HEK293 (cell line): ENCODE data around the gene IL2RA.

Source experiments
- CTCF ChIA-PET: fragments of 350-600 bp; formaldehyde crosslinking; extraction: SDS; loops from one replicate; lab custom pipeline; 2021; ENCODE audit warnings: antibody characterized with exemption; lab: Yijun Ruan, JAX
- POLR2A ChIA-PET: fragments of 300-600 bp; formaldehyde crosslinking; extraction: SDS; loops from one replicate; lab custom pipeline; 2020; ENCODE audit warnings: antibody characterized with exemption, inconsistent platforms; lab: Yijun Ruan, JAX
- H3K27ac ChIP-seq: fragments of 200-500 bp; sonication (Bioruptor generic); 2 replicates; pipeline ENCODE4 v1.5.1; 2014; ENCODE audit warnings: low read depth, low read length, control low read depth, inconsistent platforms; ENCODE audit errors: extremely low read depth
- H3K36me3 ChIP-seq, 2 experiments: fragments of 200-500 bp in 1 of 2; sonication (Bioruptor generic) in 1 of 2; 1 replicate in 1 of 2; 2 replicates in 1 of 2; pipeline ENCODE4 v1.5.1; 2014 to 2017; ENCODE audit warnings: inconsistent platforms in 2 of 2, low read length in 2 of 2; ENCODE audit not compliant: control insufficient read depth in 2 of 2, insufficient read depth in 1 of 2
- H3K4me1 ChIP-seq: fragments of 200-500 bp; sonication (Bioruptor generic); 2 replicates; pipeline ENCODE4 v1.5.1; 2014; ENCODE audit warnings: mild to moderate bottlenecking, low read length, inconsistent platforms; ENCODE audit not compliant: control insufficient read depth, insufficient read depth
- H3K4me3 ChIP-seq: 2 replicates; pipeline ENCODE4 v1.5.1; 2011; ENCODE audit warnings: low read depth, mild to moderate bottlenecking, control low read depth, low read length, moderate library complexity
- H3K9me3 ChIP-seq: fragments of 200-500 bp; sonication (Bioruptor generic); 2 replicates; pipeline ENCODE4 v1.5.1; 2014; ENCODE audit warnings: low read depth, low read length, inconsistent platforms; ENCODE audit not compliant: control insufficient read depth, insufficient read depth
- EGR2 ChIP-seq: fragments of 450-650 bp; formaldehyde crosslinking; IDR thresholded peaks from 2 replicates; pipeline ENCODE4 v1.5.1; 2016; ENCODE audit warnings: low read depth, missing biosample characterization, missing genetic modification characterization
- HOXA7 ChIP-seq: sonication (generic); formaldehyde crosslinking; IDR thresholded peaks from 2 replicates; pipeline ENCODE4 v1.8.1; 2022; ENCODE audit warnings: missing genetic modification reagents, borderline replicate concordance
- HOXD13 ChIP-seq: sonication (generic); formaldehyde crosslinking; IDR thresholded peaks from 2 replicates; pipeline ENCODE4 v1.8.0; 2022; ENCODE audit warnings: missing genetic modification reagents, borderline replicate concordance
- KLF1 ChIP-seq: fragments of 450-650 bp; formaldehyde crosslinking; IDR thresholded peaks from 2 replicates; pipeline ENCODE4 v1.5.1; 2016; ENCODE audit warnings: missing biosample characterization, missing genetic modification characterization
- KLF9 ChIP-seq: fragments of 450-650 bp; formaldehyde crosslinking; IDR thresholded peaks from 2 replicates; pipeline ENCODE4 v1.5.1; 2016; ENCODE audit warnings: missing biosample characterization, missing genetic modification characterization, low read depth
- OVOL3 ChIP-seq: fragments of 450-650 bp; formaldehyde crosslinking; IDR thresholded peaks from 2 replicates; pipeline ENCODE4 v1.5.1; 2016; ENCODE audit warnings: missing biosample characterization, missing genetic modification characterization
- SCRT2 ChIP-seq: fragments of 450-650 bp; formaldehyde crosslinking; IDR thresholded peaks from 2 replicates; pipeline ENCODE4 v1.5.1; 2016; ENCODE audit warnings: missing biosample characterization, missing genetic modification characterization
- TCF7L2 ChIP-seq: IDR thresholded peaks from 2 replicates; pipeline ENCODE4 v1.6.1; 2011; ENCODE audit warnings: low read depth, mild to moderate bottlenecking, inconsistent platforms, low read length, moderate library complexity, borderline replicate concordance
- ZBTB20 ChIP-seq: fragments of 450-650 bp; formaldehyde crosslinking; IDR thresholded peaks from 2 replicates; pipeline ENCODE4 v1.5.1; 2016; ENCODE audit warnings: missing biosample characterization, missing genetic modification characterization
- ZFP41 ChIP-seq: fragments of 450-650 bp; formaldehyde crosslinking; IDR thresholded peaks from 2 replicates; pipeline ENCODE4 v1.5.1; 2016; ENCODE audit warnings: missing biosample characterization, missing genetic modification characterization, borderline replicate concordance
- ZNF10 ChIP-seq: fragments of 450-650 bp; formaldehyde crosslinking; IDR thresholded peaks from 2 replicates; pipeline ENCODE4 v1.5.1; 2017; ENCODE audit warnings: missing biosample characterization, missing genetic modification characterization
- ZNF114 ChIP-seq: fragments of 450-650 bp; formaldehyde crosslinking; IDR thresholded peaks from 2 replicates; pipeline ENCODE4 v1.5.0; 2017; ENCODE audit warnings: missing biosample characterization, missing genetic modification characterization
- ZNF404 ChIP-seq: fragments of 450-650 bp; formaldehyde crosslinking; IDR thresholded peaks from 2 replicates; pipeline ENCODE4 v1.5.1; 2017; ENCODE audit warnings: missing biosample characterization, missing genetic modification characterization
- ZNF510 ChIP-seq: fragments of 450-650 bp; formaldehyde crosslinking; IDR thresholded peaks from 2 replicates; pipeline ENCODE4 v1.5.1; 2018; ENCODE audit warnings: mild to moderate bottlenecking, missing genetic modification characterization, missing biosample characterization; ENCODE audit not compliant: insufficient replicate concordance
- ZNF548 ChIP-seq: fragments of 450-650 bp; formaldehyde crosslinking; IDR thresholded peaks from 2 replicates; pipeline ENCODE4 v1.5.1; 2016; ENCODE audit warnings: missing biosample characterization, missing genetic modification characterization
- ZNF664 ChIP-seq: fragments of 450-650 bp; formaldehyde crosslinking; IDR thresholded peaks from 2 replicates; pipeline ENCODE4 v1.5.1; 2016; ENCODE audit warnings: missing biosample characterization, missing genetic modification characterization
- ZNF830 ChIP-seq: fragments of 450-650 bp; IDR thresholded peaks from 2 replicates; pipeline ENCODE4 v1.5.0; 2018; ENCODE audit warnings: missing biosample characterization, missing genetic modification characterization, low read depth, mild to moderate bottlenecking, moderate library complexity
- ZSCAN23 ChIP-seq: fragments of 450-650 bp; formaldehyde crosslinking; IDR thresholded peaks from 2 replicates; pipeline ENCODE4 v1.5.1; 2016; ENCODE audit warnings: missing biosample characterization, missing genetic modification characterization
- TF ChIP-seq, protein P1 (sequence below): IDR thresholded peaks from 2 replicates; pipeline ENCODE4 v1.6.1; 2011; ENCODE audit warnings: mild to moderate bottlenecking, low read depth, low read length, borderline replicate concordance
- TF ChIP-seq, protein P2 (sequence below): fragments of 450-650 bp; IDR thresholded peaks from 2 replicates; pipeline ENCODE4 v1.5.1; 2018; ENCODE audit warnings: missing biosample characterization, missing genetic modification characterization
- TF ChIP-seq, protein P3 (sequence below): fragments of 450-650 bp; formaldehyde crosslinking; IDR thresholded peaks from 2 replicates; pipeline ENCODE4 v1.5.1; 2016; ENCODE audit warnings: missing biosample characterization, missing genetic modification characterization
- TF ChIP-seq, protein P4 (sequence below): fragments of 450-650 bp; formaldehyde crosslinking; IDR thresholded peaks from 2 replicates; pipeline ENCODE4 v1.5.1; 2016; ENCODE audit warnings: missing biosample characterization, missing genetic modification characterization, borderline replicate concordance
- TF ChIP-seq, protein P5 (sequence below): fragments of 450-650 bp; formaldehyde crosslinking; optimal IDR thresholded peaks from 2 replicates; pipeline ENCODE3; 2016; ENCODE audit warnings: missing biosample characterization, mild to moderate bottlenecking, missing genetic modification characterization

The IL2RA gene

DNA sequence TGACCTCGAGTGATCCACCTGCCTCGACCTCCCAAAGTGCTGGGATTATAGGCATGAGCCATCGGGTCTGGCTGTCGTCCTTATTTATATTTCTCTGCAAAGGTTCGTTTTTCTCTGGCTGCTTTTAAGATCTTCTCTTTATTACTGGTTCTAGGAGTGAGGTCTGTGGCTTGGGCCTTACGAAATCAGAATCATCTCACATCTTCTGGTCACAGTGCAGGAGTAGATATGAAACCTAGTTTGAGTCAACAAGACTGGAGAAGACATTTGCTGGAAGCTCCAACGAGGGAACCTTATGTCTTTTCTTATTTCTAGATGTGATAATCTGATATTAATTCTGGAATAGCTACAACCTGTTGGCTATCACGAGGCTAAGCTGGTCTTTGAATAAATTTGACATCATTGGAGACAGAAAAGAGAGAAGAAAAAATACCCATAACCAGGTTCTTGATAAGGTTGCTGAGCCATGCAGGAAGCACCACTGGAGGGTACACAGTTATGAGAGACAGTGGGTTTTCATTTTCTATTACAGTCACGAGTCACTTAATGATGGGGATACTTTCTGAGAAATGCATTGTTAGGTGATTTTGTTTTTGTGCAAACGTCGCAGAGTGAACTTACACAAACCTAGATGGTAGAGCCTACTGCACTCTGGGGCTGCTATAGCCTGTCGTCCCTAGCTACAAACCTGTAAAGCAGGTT, 59.2 kb downstream of the IL2RA start:
- Histone ChIP-seq H3K4me3 (no peak overlapping the region), H3K27ac (no peak overlapping the region), H3K9me3 (no peaks in the 10 kb centered on the region), H3K36me3 (no peaks in the 10 kb centered on the region), H3K4me1 (no peaks in the 10 kb centered on the region)
- POLR2A ChIA-PET = no interaction called here
- CTCF ChIA-PET = no interaction called here
- no peak for TF ChIP-seq ZBTB20 (tag by site-specific recombination)
- TF ChIP-seq ZNF548 (tag by site-specific recombination) = no peak
- TF ChIP-seq KLF1 (tag by site-specific recombination) = no peak
- TF ChIP-seq ZNF404 = no peak
- TF ChIP-seq, protein P1, sequence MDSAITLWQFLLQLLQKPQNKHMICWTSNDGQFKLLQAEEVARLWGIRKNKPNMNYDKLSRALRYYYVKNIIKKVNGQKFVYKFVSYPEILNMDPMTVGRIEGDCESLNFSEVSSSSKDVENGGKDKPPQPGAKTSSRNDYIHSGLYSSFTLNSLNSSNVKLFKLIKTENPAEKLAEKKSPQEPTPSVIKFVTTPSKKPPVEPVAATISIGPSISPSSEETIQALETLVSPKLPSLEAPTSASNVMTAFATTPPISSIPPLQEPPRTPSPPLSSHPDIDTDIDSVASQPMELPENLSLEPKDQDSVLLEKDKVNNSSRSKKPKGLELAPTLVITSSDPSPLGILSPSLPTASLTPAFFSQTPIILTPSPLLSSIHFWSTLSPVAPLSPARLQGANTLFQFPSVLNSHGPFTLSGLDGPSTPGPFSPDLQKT = no peak
- no peak for TF ChIP-seq ZNF510 (tag by site-specific recombination)
- no peak for TF ChIP-seq ZSCAN23 (tag by site-specific recombination)
- TF ChIP-seq, protein P2, sequence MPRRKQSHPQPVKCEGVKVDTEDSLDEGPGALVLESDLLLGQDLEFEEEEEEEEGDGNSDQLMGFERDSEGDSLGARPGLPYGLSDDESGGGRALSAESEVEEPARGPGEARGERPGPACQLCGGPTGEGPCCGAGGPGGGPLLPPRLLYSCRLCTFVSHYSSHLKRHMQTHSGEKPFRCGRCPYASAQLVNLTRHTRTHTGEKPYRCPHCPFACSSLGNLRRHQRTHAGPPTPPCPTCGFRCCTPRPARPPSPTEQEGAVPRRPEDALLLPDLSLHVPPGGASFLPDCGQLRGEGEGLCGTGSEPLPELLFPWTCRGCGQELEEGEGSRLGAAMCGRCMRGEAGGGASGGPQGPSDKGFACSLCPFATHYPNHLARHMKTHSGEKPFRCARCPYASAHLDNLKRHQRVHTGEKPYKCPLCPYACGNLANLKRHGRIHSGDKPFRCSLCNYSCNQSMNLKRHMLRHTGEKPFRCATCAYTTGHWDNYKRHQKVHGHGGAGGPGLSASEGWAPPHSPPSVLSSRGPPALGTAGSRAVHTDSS (tag by site-specific recombination) = no peak
- TF ChIP-seq EGR2 (tag by site-specific recombination) = no peak
- TF ChIP-seq HOXA7 (CRISPR knock-in tag) = no peak
- TF ChIP-seq HOXD13 = no peak
- no peak for TF ChIP-seq ZNF664
- TF ChIP-seq ZNF830 = no peak
- TF ChIP-seq, all 188 proteins: peak for 0

DNA sequence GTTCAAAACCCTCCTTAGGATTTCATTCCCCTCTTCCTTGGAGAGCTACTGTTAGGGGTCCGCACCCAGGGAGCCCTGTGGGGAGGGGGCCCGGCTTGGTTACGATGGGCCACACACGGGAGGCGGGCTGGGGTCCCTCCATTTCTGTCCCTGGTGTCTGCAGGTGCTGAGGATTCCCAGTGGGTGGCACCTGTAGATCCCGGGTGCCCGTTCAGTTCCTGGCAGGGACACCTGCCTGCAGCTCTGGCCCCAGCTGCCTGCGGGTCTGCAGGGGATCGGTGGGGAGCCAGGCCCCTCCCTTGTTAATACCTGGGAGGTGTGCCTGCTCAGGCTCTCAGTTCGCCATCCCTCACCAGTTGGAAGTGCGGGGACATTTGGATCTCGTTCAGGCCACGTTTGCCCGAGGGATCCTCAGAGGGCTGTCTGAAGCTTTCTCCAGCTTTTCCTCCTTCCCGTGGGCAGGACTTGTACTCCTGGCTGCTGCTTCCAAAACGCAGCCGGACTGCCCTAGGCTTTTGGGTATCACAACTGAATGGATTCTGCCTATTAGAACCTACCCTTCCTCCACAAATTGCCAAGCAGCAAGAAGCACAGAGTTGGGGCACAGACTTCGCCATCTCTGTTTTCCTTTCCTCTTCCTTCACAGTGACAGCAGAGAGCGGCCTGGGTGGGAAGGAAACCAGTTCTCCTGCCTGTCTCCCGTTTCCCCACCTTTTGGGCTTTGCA, 62.6 kb downstream of the IL2RA start:
- no peaks in the 10 kb centered on the region for H3K36me3 ChIP-seq
- POLR2A ChIA-PET = no interaction called here
- H3K4me1 ChIP-seq = no peaks in the 10 kb centered on the region
- H3K9me3 ChIP-seq = no peaks in the 10 kb centered on the region
- no peak overlapping the region for H3K27ac ChIP-seq
- CTCF ChIA-PET = interaction anchor here (1.6 kb wide), 1 partner anchor 14 kb away, joined by 4 read pairs; no protein-coding TSS in a partner anchor
- no peak overlapping the region for H3K4me3 ChIP-seq
- TF ChIP-seq, protein P3, sequence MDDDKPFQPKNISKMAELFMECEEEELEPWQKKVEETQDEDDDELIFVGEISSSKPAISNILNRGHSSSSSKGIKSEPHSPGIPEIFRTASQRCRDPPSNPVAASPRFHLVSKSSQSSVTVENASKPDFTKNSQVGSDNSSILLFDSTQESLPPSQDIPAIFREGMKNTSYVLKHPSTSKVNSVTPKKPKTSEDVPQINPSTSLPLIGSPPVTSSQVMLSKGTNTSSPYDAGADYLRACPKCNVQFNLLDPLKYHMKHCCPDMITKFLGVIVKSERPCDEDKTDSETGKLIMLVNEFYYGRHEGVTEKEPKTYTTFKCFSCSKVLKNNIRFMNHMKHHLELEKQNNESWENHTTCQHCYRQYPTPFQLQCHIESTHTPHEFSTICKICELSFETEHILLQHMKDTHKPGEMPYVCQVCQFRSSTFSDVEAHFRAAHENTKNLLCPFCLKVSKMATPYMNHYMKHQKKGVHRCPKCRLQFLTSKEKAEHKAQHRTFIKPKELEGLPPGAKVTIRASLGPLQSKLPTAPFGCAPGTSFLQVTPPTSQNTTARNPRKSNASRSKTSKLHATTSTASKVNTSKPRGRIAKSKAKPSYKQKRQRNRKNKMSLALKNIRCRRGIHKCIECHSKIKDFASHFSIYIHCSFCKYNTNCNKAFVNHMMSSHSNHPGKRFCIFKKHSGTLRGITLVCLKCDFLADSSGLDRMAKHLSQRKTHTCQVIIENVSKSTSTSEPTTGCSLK (tag by site-specific recombination) = no peak
- 0 out of 2 replicates have a peak, but pooled peaks have one; percentile 20 for TF ChIP-seq SCRT2 (tag by site-specific recombination)

DNA sequence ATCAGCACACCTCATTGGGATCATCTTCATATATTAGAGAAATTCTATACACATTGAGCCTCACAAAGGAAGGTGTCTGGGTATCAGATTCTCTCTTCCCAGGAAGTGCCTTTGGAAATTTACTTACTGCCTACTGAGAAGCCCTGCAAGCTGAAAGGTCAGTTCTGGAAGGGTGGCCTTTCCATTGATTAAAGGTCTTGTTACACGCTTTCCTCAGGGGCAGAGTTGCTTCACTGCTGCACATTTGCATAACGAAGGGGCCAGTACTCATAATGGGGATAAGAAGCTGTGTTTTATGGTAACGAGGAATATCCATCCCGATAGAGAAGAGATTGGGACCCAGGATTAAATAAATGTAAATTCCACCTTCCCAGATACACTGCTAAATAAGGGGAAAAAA, 65.5 kb downstream of the IL2RA start:
- ChIA-PET POLR2A (no interaction called here), CTCF (no interaction called here)

More for the DNA sequence above, 65.5 kb downstream of the IL2RA start:
- no peaks in the 10 kb centered on the region for H3K4me1 ChIP-seq
- no peak for TF ChIP-seq OVOL3 (tag by site-specific recombination)
- TF ChIP-seq, protein P4, sequence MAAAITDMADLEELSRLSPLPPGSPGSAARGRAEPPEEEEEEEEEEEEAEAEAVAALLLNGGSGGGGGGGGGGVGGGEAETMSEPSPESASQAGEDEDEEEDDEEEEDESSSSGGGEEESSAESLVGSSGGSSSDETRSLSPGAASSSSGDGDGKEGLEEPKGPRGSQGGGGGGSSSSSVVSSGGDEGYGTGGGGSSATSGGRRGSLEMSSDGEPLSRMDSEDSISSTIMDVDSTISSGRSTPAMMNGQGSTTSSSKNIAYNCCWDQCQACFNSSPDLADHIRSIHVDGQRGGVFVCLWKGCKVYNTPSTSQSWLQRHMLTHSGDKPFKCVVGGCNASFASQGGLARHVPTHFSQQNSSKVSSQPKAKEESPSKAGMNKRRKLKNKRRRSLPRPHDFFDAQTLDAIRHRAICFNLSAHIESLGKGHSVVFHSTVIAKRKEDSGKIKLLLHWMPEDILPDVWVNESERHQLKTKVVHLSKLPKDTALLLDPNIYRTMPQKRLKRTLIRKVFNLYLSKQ (tag by site-specific recombination) = no peak
- TF ChIP-seq TCF7L2 = no peak
- TF ChIP-seq ZNF548 (tag by site-specific recombination) = no peak
- TF ChIP-seq, protein P5, sequence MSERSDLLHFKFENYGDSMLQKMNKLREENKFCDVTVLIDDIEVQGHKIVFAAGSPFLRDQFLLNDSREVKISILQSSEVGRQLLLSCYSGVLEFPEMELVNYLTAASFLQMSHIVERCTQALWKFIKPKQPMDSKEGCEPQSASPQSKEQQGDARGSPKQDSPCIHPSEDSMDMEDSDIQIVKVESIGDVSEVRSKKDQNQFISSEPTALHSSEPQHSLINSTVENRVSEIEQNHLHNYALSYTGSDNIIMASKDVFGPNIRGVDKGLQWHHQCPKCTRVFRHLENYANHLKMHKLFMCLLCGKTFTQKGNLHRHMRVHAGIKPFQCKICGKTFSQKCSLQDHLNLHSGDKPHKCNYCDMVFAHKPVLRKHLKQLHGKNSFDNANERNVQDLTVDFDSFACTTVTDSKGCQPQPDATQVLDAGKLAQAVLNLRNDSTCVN (tag by site-specific recombination) = no peak
- no peak for TF ChIP-seq ZNF10 (tag by site-specific recombination)
- TF ChIP-seq ZFP41 (tag by site-specific recombination) = no peak
- TF ChIP-seq ZNF114 = no peak
- TF ChIP-seq KLF9 (tag by site-specific recombination) = no peak
- no peak overlapping the region for H3K4me3 ChIP-seq
- no peak overlapping the region for H3K27ac ChIP-seq
- H3K9me3 ChIP-seq = no peaks in the 10 kb centered on the region
- H3K36me3 ChIP-seq = no peaks in the 10 kb centered on the region
